LNCAP (cell line): ENCODE measurements around the gene KYNU.

Experiments
- CTCF ChIP-seq: fragments of 450-650 bp; IDR thresholded peaks from 2 replicates; pipeline ENCODE4 v1.5.1; 2017; ENCODE audit warnings: mild to moderate bottlenecking

KYNU gene

GRCh38 chr2:142865924-142866323 lies 11.5 kb upstream of the KYNU start:
- no peak for TF ChIP-seq CTCF

GRCh38 chr2:142866426-142866825 lies 11.0 kb upstream of the KYNU start:
- TF ChIP-seq CTCF = no peak

- TF ChIP-seq CTCF = no peak
These were observed 10.3 kb upstream of the KYNU start for GRCh38 chr2:142867136-142867535.

GRCh38 chr2:142868229-142868762 lies 9.2 kb upstream of the KYNU start:
- no peak for TF ChIP-seq CTCF

- no peak for TF ChIP-seq CTCF
These were observed 7.9 kb upstream of the KYNU start for GRCh38 chr2:142869461-142870106.

- no peak for TF ChIP-seq CTCF
These were observed 6.9 kb upstream of the KYNU start for GRCh38 chr2:142870526-142870925.

- no peak for TF ChIP-seq CTCF
These were observed 6.1 kb upstream of the KYNU start for GRCh38 chr2:142871396-142871795.
